SK-N-SH (cell line): ENCODE measurements around the gene PTPMT1. TPM values are rescaled to one million over a fixed set of nuclear protein-coding genes. Genes with fewer than 3 reads are reported as not detected.

Experiments
- CTCF ChIA-PET: fragments of 300-600, 350-600 bp; formaldehyde crosslinking; extraction: SDS; loops from one replicate; lab custom pipeline; 2021; lab: Yijun Ruan, JAX
- POLR2A ChIA-PET: fragments of 350-600 bp; sonication (Branson Sonifier 250); formaldehyde crosslinking; extraction: SDS; loops from one replicate; lab custom pipeline; 2020; ENCODE audit warnings: antibody characterized with exemption, inconsistent platforms; lab: Yijun Ruan, JAX
- DNase-seq: peaks from one replicate; pipeline ENCODE4 v3.0.0; 2012
- H2AFZ ChIP-seq: fragments of 200-600 bp; sonication (generic); 2 replicates; pipeline ENCODE4 v1.8.1; 2016; ENCODE audit warnings: antibody characterized with exemption, mild to moderate bottlenecking, low read depth
- H3F3A ChIP-seq: fragments of 200-600 bp; sonication (generic); replicated peaks from 2 replicates; pipeline ENCODE3; 2016; ENCODE audit warnings: antibody characterized with exemption, mild to moderate bottlenecking; ENCODE audit not compliant: insufficient read depth
- H3K27ac ChIP-seq, 2 experiments: fragments of 200-500 bp in 1 of 2; fragments of 200-600 bp in 1 of 2; sonication (Bioruptor generic) in 1 of 2; sonication (generic), shearing (Covaris generic) in 1 of 2; 2 replicates each; pipeline versions ENCODE4 v1.5.1 to v1.6.1; 2014 to 2016; ENCODE audit warnings: low read depth in 2 of 2, inconsistent platforms in 1 of 2, low read length in 1 of 2, mild to moderate bottlenecking in 1 of 2, mixed read lengths in 1 of 2
- H3K27me3 ChIP-seq: fragments of 200-600 bp; sonication (generic), shearing (Covaris generic); 2 replicates; pipeline ENCODE4 v1.6.1; 2016; ENCODE audit warnings: mixed run types; ENCODE audit not compliant: insufficient read depth
- H3K36me3 ChIP-seq, 2 experiments: fragments of 200-500 bp in 1 of 2; fragments of 200-600 bp in 1 of 2; sonication (Bioruptor generic) in 1 of 2; sonication (generic) in 1 of 2; replicated peaks in 1 of 2; 2 replicates each; pipeline versions ENCODE3 to v1.5.1; 2014 to 2016; ENCODE audit warnings: low read length in 1 of 2, mild to moderate bottlenecking in 1 of 2; ENCODE audit not compliant: insufficient read depth in 2 of 2, control insufficient read depth in 1 of 2
- H3K4me1 ChIP-seq, 2 experiments: fragments of 200-500 bp in 1 of 2; fragments of 200-600 bp in 1 of 2; sonication (Bioruptor generic) in 1 of 2; sonication (generic), shearing (Covaris generic) in 1 of 2; 2 replicates each; pipeline versions ENCODE4 v1.5.1 to v1.6.1; 2014 to 2016; ENCODE audit warnings: low read depth in 1 of 2, low read length in 1 of 2, mixed run types in 1 of 2; ENCODE audit not compliant: insufficient read depth in 2 of 2, control insufficient read depth in 1 of 2
- H3K4me2 ChIP-seq: fragments of 200-600 bp; sonication (generic), shearing (Covaris generic); 2 replicates; pipeline ENCODE4 v1.6.1; 2017; ENCODE audit warnings: mixed run types
- H3K4me3 ChIP-seq, 2 experiments: fragments of 200-500 bp in 1 of 2; fragments of 200-600 bp in 1 of 2; sonication (Bioruptor generic) in 1 of 2; sonication (generic), shearing (Covaris generic) in 1 of 2; 2 replicates each; pipeline versions ENCODE4 v1.5.1 to v1.8.1; 2014 to 2016; ENCODE audit warnings: low read depth in 2 of 2, inconsistent platforms in 1 of 2, low read length in 1 of 2, mild to moderate bottlenecking in 1 of 2, mixed read lengths in 1 of 2, moderate library complexity in 1 of 2
- H3K79me2 ChIP-seq: fragments of 200-600 bp; sonication (generic); 2 replicates; pipeline ENCODE4 v1.8.1; 2017; ENCODE audit warnings: mild to moderate bottlenecking; ENCODE audit not compliant: insufficient read depth
- H3K9ac ChIP-seq: fragments of 200-600 bp; sonication (generic); 2 replicates; pipeline ENCODE4 v1.6.1; 2017; ENCODE audit warnings: mixed run types
- H3K9me2 ChIP-seq: fragments of 200-600 bp; sonication (generic); 2 replicates; pipeline ENCODE4 v1.6.1; 2017; ENCODE audit warnings: mixed run types
- H3K9me3 ChIP-seq: fragments of 200-600 bp; sonication (generic); 2 replicates; pipeline ENCODE4 v1.6.1; 2017; ENCODE audit warnings: mixed run types, mild to moderate bottlenecking, moderate library complexity
- H4K20me1 ChIP-seq: fragments of 200-600 bp; sonication (generic); 2 replicates; pipeline ENCODE4 v1.6.1; 2017; ENCODE audit warnings: mild to moderate bottlenecking, mixed run types; ENCODE audit not compliant: insufficient read depth
- EP300 ChIP-seq, 2 experiments: IDR thresholded peaks; 2 replicates each; pipeline versions ENCODE4 v1.4.0 to v1.6.1; 2012; ENCODE audit warnings: borderline replicate concordance in 1 of 2, low read depth in 1 of 2, low read length in 1 of 2
- EZH2phosphoT487 ChIP-seq: fragments of 200-600 bp; sonication (generic); IDR thresholded peaks from 2 replicates; pipeline ENCODE4 v1.6.1; 2017; ENCODE audit warnings: low read depth, mixed run types, mild to moderate bottlenecking, antibody characterized with exemption, moderate library complexity, borderline replicate concordance
- FOSL2 ChIP-seq: IDR thresholded peaks from 2 replicates; pipeline ENCODE4 v1.4.0; 2012; ENCODE audit warnings: low read depth, mild to moderate bottlenecking, moderate library complexity, borderline replicate concordance
- FOXJ3 ChIP-seq: sonication (generic); formaldehyde crosslinking; IDR thresholded peaks from 2 replicates; pipeline ENCODE4 v1.5.1; 2020; ENCODE audit warnings: mild to moderate bottlenecking, missing genetic modification reagents
- FOXM1 ChIP-seq: IDR thresholded peaks from 2 replicates; pipeline ENCODE4 v1.4.0; 2012; ENCODE audit warnings: low read depth, mild to moderate bottlenecking
- GABPA ChIP-seq: IDR thresholded peaks from 2 replicates; pipeline ENCODE4 v1.4.0; 2012; ENCODE audit warnings: low read depth, mild to moderate bottlenecking
- POLR2AphosphoS5 ChIP-seq: IDR thresholded peaks from 2 replicates; pipeline ENCODE4 v1.6.1; 2012; ENCODE audit warnings: low read depth, low read length
- REST ChIP-seq: IDR thresholded peaks from 2 replicates; pipeline ENCODE4 v1.6.1; 2012; ENCODE audit warnings: mild to moderate bottlenecking, low read depth, low read length, moderate library complexity
- RFX5 ChIP-seq: IDR thresholded peaks from 2 replicates; pipeline ENCODE4 v1.6.1; 2012; ENCODE audit warnings: mild to moderate bottlenecking, improper control_type of control experiment, low read length
- RXRA ChIP-seq: IDR thresholded peaks from 2 replicates; pipeline ENCODE4 v1.4.0; 2012; ENCODE audit warnings: low read depth, mild to moderate bottlenecking, borderline replicate concordance
- SMC3 ChIP-seq: IDR thresholded peaks from 2 replicates; pipeline ENCODE4 v1.6.1; 2012; ENCODE audit warnings: low read depth, low read length, improper control_type of control experiment
- TCF12 ChIP-seq: IDR thresholded peaks from 2 replicates; pipeline ENCODE4 v1.4.0; 2012
- TEAD4 ChIP-seq: IDR thresholded peaks from 2 replicates; pipeline ENCODE4 v1.4.0; 2012; ENCODE audit warnings: mild to moderate bottlenecking, borderline replicate concordance; ENCODE audit not compliant: insufficient read depth
- ZBTB33 ChIP-seq: IDR thresholded peaks from 2 replicates; pipeline ENCODE4 v1.4.0; 2012; ENCODE audit warnings: low read depth, borderline replicate concordance
- WGBS: methylation state at CpG from one replicate; pipeline ENCODE4 v1.1.6; 2017; ENCODE audit warnings: low lambda C conversion rate; 5-methylcytosine and 5-hydroxymethylcytosine counted together
- polyA plus RNA-seq, 3 experiments: library from polyadenylated mRNA; depleted of rRNA; stranded (reverse); fragments of >200 nt; gene quantifications; 2 replicates each; pipeline ENCODE4 v1.2.3, GENCODE V29; 2012

The PTPMT1 gene
- polyA plus RNA-seq, 1 of the 3 experiments (the other 2 are of a cell fraction): 64.4 TPM

GRCh38 chr11:47552056-47552565, 13.3 kb upstream of the PTPMT1 start:
- H3K9me2 ChIP-seq: no peaks in the 10 kb centered on the region
- H3K27me3 ChIP-seq: no peaks in the 10 kb centered on the region
- no peak overlapping the region for H2AFZ ChIP-seq
- no peak for TF ChIP-seq FOXM1
- no peak for TF ChIP-seq REST
- no peak for TF ChIP-seq FOXJ3 (CRISPR knock-in tag)
- no peak for TF ChIP-seq POLR2AphosphoS5
- TF ChIP-seq EP300 (IDR thresholded peaks at IDR 0.05; ENCODE audit: borderline replicate concordance in 1 of 2, low read depth in 1 of 2, low read length in 1 of 2): no peak
- no peak for TF ChIP-seq EZH2phosphoT487
- TF ChIP-seq TEAD4: no peak
- TF ChIP-seq RXRA: no peak
- TF ChIP-seq ZBTB33: no peak
- no peak for TF ChIP-seq SMC3
- TF ChIP-seq FOSL2: no peak
- no peak for TF ChIP-seq RFX5
- TF ChIP-seq TCF12: no peak
- TF ChIP-seq GABPA: no peak
- TF ChIP-seq, all 33 proteins: peak for 0
- Histone ChIP-seq H3K36me3 (peaks cover 2 to 24% of the 10 kb centered on the region in 2 experiments), H3F3A (peaks cover 20% of the 10 kb centered on the region), H4K20me1 (peaks cover 48% of the 10 kb centered on the region), H3K79me2 (peaks cover 60% of the 10 kb centered on the region), H3K9me3 (no peaks in the 10 kb centered on the region), H3K4me2 (peak overlapping the region; percentile 84), H3K4me1 (peaks cover 3 to 27% of the 10 kb centered on the region in 2 experiments; a peak in 2 of 4 replicates), H3K27ac (peak overlapping the region; percentile 82 to 84), H3K9ac (peak overlapping the region; percentile 94), H3K4me3 (peak overlapping the region; percentile 63 to 88)
- ChIA-PET POLR2A (interaction anchor here (0.7 to 1.1 kb wide), 2 partner anchors 19 to 296 kb away, joined by 3 read pairs; partner anchors contain the start of gene NUP160), CTCF (interaction anchor here (0.7 to 2.0 kb wide), 11 partner anchors 9 to 140 kb away, joined by 3 to 14 read pairs (median 4); partner anchors contain the start of genes C1QTNF4, KBTBD4 and NDUFS3)
- 12% methylated on average over 4 of the region's 22 CpGs for WGBS
- DNase-seq: peak; percentile 52
